BJ (cell line): ENCODE measurements around the gene C3AR1. TPM values are rescaled to one million over a fixed set of nuclear protein-coding genes. Genes with fewer than 3 reads are reported as not detected.

Experiments used
- CTCF ChIA-PET: fragments of 350-600 bp; formaldehyde crosslinking; extraction: SDS; loops from one replicate; lab custom pipeline; 2021; ENCODE audit warnings: antibody characterized with exemption, inconsistent platforms; lab: Yijun Ruan, JAX
- POLR2A ChIA-PET: fragments of 300-600 bp; sonication (Branson Sonifier 250); formaldehyde crosslinking; extraction: SDS; loops from one replicate; lab custom pipeline; 2021; ENCODE audit warnings: antibody characterized with exemption; lab: Charles Lee
- DNase-seq: peaks from one replicate; pipeline ENCODE4 v3.0.0-alpha.2; 2011; ENCODE audit warnings: low read depth
- H3K27me3 ChIP-seq: 2 replicates; pipeline ENCODE4 v1.6.0; 2011; ENCODE audit warnings: low read length; ENCODE audit not compliant: control insufficient read depth, insufficient read depth
- H3K36me3 ChIP-seq: 2 replicates; pipeline ENCODE4 v1.5.1; 2011; ENCODE audit warnings: low read length; ENCODE audit not compliant: control insufficient read depth, insufficient read depth
- H3K4me3 ChIP-seq: 2 replicates; pipeline ENCODE4 v1.5.1; 2011; ENCODE audit warnings: low read depth, mild to moderate bottlenecking, control low read depth, low read length
- polyA plus RNA-seq: library from polyadenylated mRNA; depleted of rRNA; stranded (reverse); fragments of >200 nt; gene quantifications from 2 replicates; pipeline ENCODE4 v1.2.3, GENCODE V29; 2011
- TF ChIP-seq, protein P1 (sequence below): IDR thresholded peaks from 2 replicates; pipeline ENCODE4 v1.5.1; 2011; ENCODE audit warnings: low read depth, mild to moderate bottlenecking, control low read depth, inconsistent platforms, low read length, moderate library complexity; ENCODE audit not compliant: insufficient read depth

C3AR1 gene
- polyA plus RNA-seq, 1 experiment: 0.11 TPM

DNA sequence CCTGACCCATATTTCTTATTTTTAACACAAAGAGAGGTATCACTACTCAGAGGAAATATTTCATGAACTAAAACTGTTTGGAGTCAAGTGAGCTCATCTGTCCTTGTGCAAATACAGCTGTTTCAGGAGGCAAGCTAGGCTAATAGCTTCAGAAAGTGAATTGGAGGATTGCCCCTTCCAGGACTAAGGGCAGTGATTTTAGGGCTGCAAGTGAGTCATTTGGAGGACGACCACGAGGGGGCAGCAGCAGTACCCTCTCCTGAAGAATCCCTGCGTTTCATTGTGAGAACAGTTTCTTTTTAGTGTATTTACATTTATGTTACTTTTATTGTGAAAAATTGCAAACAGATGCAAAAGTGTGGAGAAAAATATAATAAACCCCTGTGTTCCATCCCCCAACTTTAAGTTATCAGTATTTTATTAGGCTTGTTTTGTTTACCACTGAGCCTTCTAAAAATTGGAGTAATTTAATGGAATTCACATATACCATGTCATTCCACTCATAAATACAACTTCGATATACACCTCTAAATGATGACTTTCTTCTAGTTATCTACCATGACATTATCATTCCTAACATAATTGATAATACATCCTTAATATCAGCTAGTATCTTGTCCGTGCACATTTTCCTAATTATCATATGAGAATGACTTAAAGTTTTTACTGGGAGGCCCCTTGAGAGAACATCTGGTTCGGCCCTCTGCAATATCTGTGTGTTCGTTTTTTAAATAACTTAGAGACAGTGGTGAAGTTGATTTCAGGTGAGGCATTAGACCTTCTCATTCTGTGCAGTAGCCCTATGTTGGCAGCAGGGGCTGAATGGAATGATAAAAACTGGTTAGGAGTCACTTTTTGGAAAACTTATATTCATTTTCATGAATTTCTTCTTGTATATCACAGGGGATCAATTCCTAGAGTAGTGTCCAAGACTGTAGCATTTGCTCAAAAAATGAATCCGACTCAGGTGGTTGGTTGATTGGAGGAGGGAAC is 19.9 kb downstream of the C3AR1 start:
- H3K4me3 ChIP-seq: no peak overlapping the region
- no peaks in the 10 kb centered on the region for H3K27me3 ChIP-seq
- ChIA-PET CTCF (interaction anchor here (0.6 to 8.3 kb wide), 19 partner anchors 8 to 344 kb away, joined by 3 to 75 read pairs (median 4); partner anchors contain the start of gene FOXJ2), POLR2A (no interaction called here)
- peaks cover 22% of the 10 kb centered on the region for H3K36me3 ChIP-seq
- TF ChIP-seq, protein P1, sequence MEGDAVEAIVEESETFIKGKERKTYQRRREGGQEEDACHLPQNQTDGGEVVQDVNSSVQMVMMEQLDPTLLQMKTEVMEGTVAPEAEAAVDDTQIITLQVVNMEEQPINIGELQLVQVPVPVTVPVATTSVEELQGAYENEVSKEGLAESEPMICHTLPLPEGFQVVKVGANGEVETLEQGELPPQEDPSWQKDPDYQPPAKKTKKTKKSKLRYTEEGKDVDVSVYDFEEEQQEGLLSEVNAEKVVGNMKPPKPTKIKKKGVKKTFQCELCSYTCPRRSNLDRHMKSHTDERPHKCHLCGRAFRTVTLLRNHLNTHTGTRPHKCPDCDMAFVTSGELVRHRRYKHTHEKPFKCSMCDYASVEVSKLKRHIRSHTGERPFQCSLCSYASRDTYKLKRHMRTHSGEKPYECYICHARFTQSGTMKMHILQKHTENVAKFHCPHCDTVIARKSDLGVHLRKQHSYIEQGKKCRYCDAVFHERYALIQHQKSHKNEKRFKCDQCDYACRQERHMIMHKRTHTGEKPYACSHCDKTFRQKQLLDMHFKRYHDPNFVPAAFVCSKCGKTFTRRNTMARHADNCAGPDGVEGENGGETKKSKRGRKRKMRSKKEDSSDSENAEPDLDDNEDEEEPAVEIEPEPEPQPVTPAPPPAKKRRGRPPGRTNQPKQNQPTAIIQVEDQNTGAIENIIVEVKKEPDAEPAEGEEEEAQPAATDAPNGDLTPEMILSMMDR: peak; percentile 89
- DNase-seq: no peak

GRCh38 chr12:8040791-8041190 is 25.4 kb downstream of the C3AR1 start:
- H3K4me3 ChIP-seq: no peak overlapping the region
- peaks cover 10% of the 10 kb centered on the region for H3K36me3 ChIP-seq
- no peaks in the 10 kb centered on the region for H3K27me3 ChIP-seq
- no peak for DNase-seq
- ChIA-PET POLR2A (no interaction called here), CTCF (interaction anchor here (1.0 to 8.3 kb wide), 3 partner anchors 9 to 38 kb away, joined by 3 to 75 read pairs (median 3); partner anchors contain the start of gene FOXJ2)
- TF ChIP-seq, protein P1: no peak

GRCh38 chr12:8038659-8039114 is 27.5 kb downstream of the C3AR1 start:
- Histone ChIP-seq H3K27me3 (no peaks in the 10 kb centered on the region), H3K4me3 (peak overlapping the region; percentile 15), H3K36me3 (peaks cover 9% of the 10 kb centered on the region)
- POLR2A ChIA-PET: interaction anchor here (0.6 to 0.9 kb wide), 2 partner anchors 10 to 48 kb away, joined by 3 read pairs; no protein-coding TSS in a partner anchor
- no peak for DNase-seq
- TF ChIP-seq, protein P1: no peak
- CTCF ChIA-PET: interaction anchor here (1.1 to 1.9 kb wide), 4 partner anchors 8 to 352 kb away, joined by 3 to 6 read pairs (median 4); no protein-coding TSS in a partner anchor

GRCh38 chr12:8037947-8038346 is 28.2 kb downstream of the C3AR1 start:
- H3K27me3 ChIP-seq: no peaks in the 10 kb centered on the region
- peaks cover 7% of the 10 kb centered on the region for H3K36me3 ChIP-seq
- ChIA-PET POLR2A (interaction anchor here (0.9 kb wide), 1 partner anchor 10 kb away, joined by 3 read pairs; no protein-coding TSS in a partner anchor), CTCF (interaction anchor here (1.1 to 3.1 kb wide), 4 partner anchors 9 to 352 kb away, joined by 3 to 14 read pairs (median 4); no protein-coding TSS in a partner anchor)
- TF ChIP-seq, protein P1: no peak
- no peak overlapping the region for H3K4me3 ChIP-seq
- DNase-seq: no peak

- Histone ChIP-seq H3K27me3 (no peaks in the 10 kb centered on the region), H3K36me3 (peaks cover 5% of the 10 kb centered on the region), H3K4me3 (no peak overlapping the region)
- POLR2A ChIA-PET: no interaction called here
- TF ChIP-seq, protein P1: no peak
- CTCF ChIA-PET: interaction anchor here (0.8 to 3.1 kb wide), 3 partner anchors 9 to 41 kb away, joined by 4 to 14 read pairs (median 4); no protein-coding TSS in a partner anchor
- DNase-seq: no peak
These were observed 29.0 kb downstream of the C3AR1 start for GRCh38 chr12:8037046-8037663.
